ENCODE measurements around the gene KRTAP20-2.

Gene KRTAP20-2

GRCh38 chr21:30634906-30635305 is at the start of gene KRTAP20-2:
Gene KRTAP20-2, plus strand, starts transcription at chr21:30635206. Its CDS starts 58 bp downstream, at chr21:30635264.
- no peak for DNase-seq

GRCh38 chr21:30590297-30590696 is 44.7 kb upstream of the KRTAP20-2 start, which contains the start of gene KRTAP22-2:
Gene KRTAP22-2, minus strand, starts transcription at chr21:30590397.
- no peak for DNase-seq

GRCh38 chr21:30592140-30592539 is 42.9 kb upstream of the KRTAP20-2 start, which contains the start of gene KRTAP6-3:
Gene KRTAP6-3, plus strand, starts transcription at chr21:30592440. Its CDS starts 6 bp downstream, at chr21:30592446.
- no peak for DNase-seq

GRCh38 chr21:30598802-30599201 is 36.2 kb upstream of the KRTAP20-2 start, which contains the start of gene KRTAP6-2:
Gene KRTAP6-2, minus strand, starts transcription at chr21:30598902. Its CDS starts 28 bp downstream, at chr21:30598874.
- no peak for DNase-seq

- no peak for DNase-seq
These were observed 34.2 kb upstream of the KRTAP20-2 start, which contains the start of gene KRTAP22-1 for GRCh38 chr21:30600787-30601186. Gene KRTAP22-1, plus strand, starts transcription at chr21:30601087.

GRCh38 chr21:30605968-30606367 is 29.0 kb upstream of the KRTAP20-2 start:
- no peak for DNase-seq

GRCh38 chr21:30612132-30612531 is 22.9 kb upstream of the KRTAP20-2 start:
- no peak for DNase-seq

GRCh38 chr21:30613836-30614235 is 21.2 kb upstream of the KRTAP20-2 start, which contains the start of gene KRTAP6-1:
Gene KRTAP6-1, minus strand, starts transcription at chr21:30613930. Its CDS starts 26 bp downstream, at chr21:30613904.
- no peak for DNase-seq

- no peak for DNase-seq
These were observed 19.8 kb upstream of the KRTAP20-2 start for GRCh38 chr21:30615199-30615598.

GRCh38 chr21:30616125-30616524 is 18.9 kb upstream of the KRTAP20-2 start, which contains the start of gene KRTAP20-1:
Gene KRTAP20-1, plus strand, starts transcription at chr21:30616425. Its CDS starts 30 bp downstream, at chr21:30616455.
- DNase-seq: no peak

- DNase-seq: no peak
These were observed 14.9 kb upstream of the KRTAP20-2 start for GRCh38 chr21:30620080-30620479.

GRCh38 chr21:30620522-30620921 is 14.5 kb upstream of the KRTAP20-2 start, which contains the start of gene KRTAP20-4:
Gene KRTAP20-4, plus strand, starts transcription at chr21:30620627.
- no peak for DNase-seq

- no peak for DNase-seq
These were observed 11.6 kb upstream of the KRTAP20-2 start for GRCh38 chr21:30623362-30623761.

GRCh38 chr21:30625449-30626165 is 9.4 kb upstream of the KRTAP20-2 start:
- DNase-seq: no peak

GRCh38 chr21:30628109-30628508 is 6.9 kb upstream of the KRTAP20-2 start:
- DNase-seq: no peak

- DNase-seq: no peak
These were observed 5.8 kb upstream of the KRTAP20-2 start for GRCh38 chr21:30629200-30629599.

- no peak for DNase-seq
These were observed 3.7 kb downstream of the KRTAP20-2 start for GRCh38 chr21:30638686-30639085.

- no peak for DNase-seq
These were observed 7.6 kb downstream of the KRTAP20-2 start, which contains the start of gene KRTAP20-3 for GRCh38 chr21:30642564-30642963. Gene KRTAP20-3, plus strand, starts transcription at chr21:30642864.

GRCh38 chr21:30646904-30647414 is 12.0 kb downstream of the KRTAP20-2 start:
- DNase-seq: no peak

GRCh38 chr21:30652891-30653290 is 17.9 kb downstream of the KRTAP20-2 start:
- no peak for DNase-seq

GRCh38 chr21:30668776-30669175 is 33.8 kb downstream of the KRTAP20-2 start:
- no peak for DNase-seq

GRCh38 chr21:30672985-30673650 is 38.1 kb downstream of the KRTAP20-2 start:
- no peak for DNase-seq

- no peak for DNase-seq
These were observed 39.3 kb downstream of the KRTAP20-2 start for GRCh38 chr21:30674312-30674711.

Data from COR-L47 (cell line).